HG02588 (cell line): ENCODE measurements around the gene ARID5B.
A peak's percentile ranks its signal among the peaks of the same experiment; 100 is the strongest.

Source experiments
- ATAC-seq: cut with Tn5 transposase; IDR thresholded peaks from one replicate; pipeline ENCODE4 v1.9.1; 2021; ENCODE audit warnings: mild to moderate bottlenecking, moderate library complexity; ENCODE audit not compliant: unreplicated experiment

Gene ARID5B

GRCh38 chr10:61986382-61986781, 84.9 kb downstream of the ARID5B start:
- ATAC-seq, result no peak

- ATAC-seq, result no peak
Measured at GRCh38 chr10:61986788-61987492, 85.4 kb downstream of the ARID5B start.

GRCh38 chr10:61987537-61987936, 86.0 kb downstream of the ARID5B start:
- ATAC-seq, result peak; percentile 24

GRCh38 chr10:61987951-61988379, 86.5 kb downstream of the ARID5B start:
- ATAC-seq, result peak; percentile 95

GRCh38 chr10:61989995-61990760, 88.7 kb downstream of the ARID5B start:
- no peak for ATAC-seq

- no peak for ATAC-seq
Measured at GRCh38 chr10:61990761-61991135, 89.2 kb downstream of the ARID5B start.

- ATAC-seq, result no peak
Measured at GRCh38 chr10:61991166-61991565, 89.7 kb downstream of the ARID5B start.

- no peak for ATAC-seq
Measured at GRCh38 chr10:61992059-61992460, 90.6 kb downstream of the ARID5B start.

GRCh38 chr10:61992671-61993668, 91.5 kb downstream of the ARID5B start:
- peak; percentile 38 for ATAC-seq

- no peak for ATAC-seq
Measured at GRCh38 chr10:61993711-61994401, 92.4 kb downstream of the ARID5B start.

GRCh38 chr10:61994405-61995219, 93.1 kb downstream of the ARID5B start:
- ATAC-seq, result no peak

- ATAC-seq, result no peak
Measured at GRCh38 chr10:61995220-61995503, 93.7 kb downstream of the ARID5B start.

GRCh38 chr10:61998937-61999336, 97.4 kb downstream of the ARID5B start:
- ATAC-seq, result no peak

GRCh38 chr10:62000037-62000603, 98.6 kb downstream of the ARID5B start:
- ATAC-seq, result peak; percentile 76

GRCh38 chr10:62000726-62001125, 99.2 kb downstream of the ARID5B start:
- ATAC-seq, result peak; percentile 4

- ATAC-seq, result no peak
Measured at GRCh38 chr10:62001898-62002297, 100.4 kb downstream of the ARID5B start.

- no peak for ATAC-seq
Measured at GRCh38 chr10:62002753-62003152, 101.3 kb downstream of the ARID5B start.

GRCh38 chr10:62004042-62004441, 102.5 kb downstream of the ARID5B start:
- no peak for ATAC-seq

- no peak for ATAC-seq
Measured at GRCh38 chr10:62005281-62005680, 103.8 kb downstream of the ARID5B start.

GRCh38 chr10:62005687-62006086, 104.2 kb downstream of the ARID5B start:
- ATAC-seq, result no peak
